C4-2B (cell line): ENCODE measurements around the gene NLRC4.

Experiments
- H3K27ac ChIP-seq: fragments of 450-650 bp; 2 replicates; pipeline ENCODE4 v1.5.1; 2017
- ZFX ChIP-seq: fragments of 450-650 bp; IDR thresholded peaks from 2 replicates; pipeline ENCODE4 v1.6.1; 2017
- TF ChIP-seq, protein P1 (sequence below): fragments of 450-650 bp; conservative IDR thresholded peaks from 2 replicates; pipeline ENCODE4 v1.5.1; 2017; ENCODE audit warnings: mild to moderate bottlenecking

The NLRC4 gene

DNA sequence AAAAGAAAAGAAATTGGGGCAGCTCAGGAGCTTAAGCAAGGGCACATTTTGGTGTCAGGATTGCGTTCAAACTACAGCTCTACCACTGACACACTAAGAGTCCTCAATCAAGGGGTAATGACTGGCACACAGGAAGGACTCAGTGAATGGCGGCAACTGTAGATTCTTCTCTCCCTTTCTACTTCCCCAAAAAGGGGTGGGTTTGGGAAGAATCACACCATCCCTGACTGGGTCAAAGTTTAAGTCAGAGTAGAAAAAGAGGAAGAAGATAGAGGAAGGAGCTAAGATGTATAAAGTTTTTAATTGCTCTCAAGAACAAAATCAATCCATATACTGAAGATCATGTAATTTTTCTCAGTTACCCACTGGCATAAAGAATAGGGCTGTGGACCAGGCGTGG, 2.6 kb downstream of the NLRC4 start:
- no peak overlapping the region for H3K27ac ChIP-seq
- TF ChIP-seq ZFX, result no peak
- TF ChIP-seq, protein P1, sequence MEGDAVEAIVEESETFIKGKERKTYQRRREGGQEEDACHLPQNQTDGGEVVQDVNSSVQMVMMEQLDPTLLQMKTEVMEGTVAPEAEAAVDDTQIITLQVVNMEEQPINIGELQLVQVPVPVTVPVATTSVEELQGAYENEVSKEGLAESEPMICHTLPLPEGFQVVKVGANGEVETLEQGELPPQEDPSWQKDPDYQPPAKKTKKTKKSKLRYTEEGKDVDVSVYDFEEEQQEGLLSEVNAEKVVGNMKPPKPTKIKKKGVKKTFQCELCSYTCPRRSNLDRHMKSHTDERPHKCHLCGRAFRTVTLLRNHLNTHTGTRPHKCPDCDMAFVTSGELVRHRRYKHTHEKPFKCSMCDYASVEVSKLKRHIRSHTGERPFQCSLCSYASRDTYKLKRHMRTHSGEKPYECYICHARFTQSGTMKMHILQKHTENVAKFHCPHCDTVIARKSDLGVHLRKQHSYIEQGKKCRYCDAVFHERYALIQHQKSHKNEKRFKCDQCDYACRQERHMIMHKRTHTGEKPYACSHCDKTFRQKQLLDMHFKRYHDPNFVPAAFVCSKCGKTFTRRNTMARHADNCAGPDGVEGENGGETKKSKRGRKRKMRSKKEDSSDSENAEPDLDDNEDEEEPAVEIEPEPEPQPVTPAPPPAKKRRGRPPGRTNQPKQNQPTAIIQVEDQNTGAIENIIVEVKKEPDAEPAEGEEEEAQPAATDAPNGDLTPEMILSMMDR, result no peak

DNA sequence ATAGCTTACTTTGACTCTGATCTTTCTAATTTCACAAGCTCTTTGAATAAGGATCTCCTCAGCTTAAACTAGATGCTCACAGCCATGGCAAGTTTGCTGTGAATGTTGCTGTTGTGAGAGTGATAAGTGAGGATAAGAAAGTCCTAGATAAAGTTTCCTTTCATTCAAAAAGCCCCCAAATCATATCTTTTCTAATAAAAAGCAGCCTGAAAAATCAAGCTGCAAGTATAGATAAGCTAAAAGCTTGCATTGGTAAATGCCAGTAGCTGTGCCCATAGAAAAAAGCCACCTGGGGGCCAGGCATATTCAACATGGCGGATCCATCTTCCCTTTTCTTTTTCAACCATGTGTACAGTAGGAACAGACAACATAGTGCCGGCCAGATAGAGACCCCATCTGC, 4.3 kb downstream of the NLRC4 start:
- no peak overlapping the region for H3K27ac ChIP-seq
- TF ChIP-seq, protein P1, result no peak
- no peak for TF ChIP-seq ZFX

DNA sequence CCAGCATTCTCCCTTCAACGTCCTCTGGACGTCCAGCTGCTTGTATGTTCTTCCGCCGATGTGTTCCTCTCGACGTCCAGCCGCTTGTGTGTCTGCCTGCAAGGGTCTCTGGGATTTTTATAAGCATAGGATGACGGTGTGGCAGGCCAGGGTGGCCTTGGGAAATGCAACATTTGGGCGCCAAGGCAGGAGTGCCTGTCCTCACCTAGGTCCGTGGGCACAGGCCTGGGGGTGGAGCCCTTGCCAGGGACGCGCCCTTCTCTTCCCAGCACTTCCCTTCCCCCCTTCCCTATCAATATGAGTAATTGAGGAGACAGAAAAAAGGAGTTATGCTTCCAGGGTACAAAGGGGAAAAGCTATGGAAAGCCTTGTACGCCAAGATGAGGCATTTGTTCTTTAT, 6.4 kb downstream of the NLRC4 start:
- TF ChIP-seq ZFX, result no peak
- TF ChIP-seq, protein P1, result no peak
- H3K27ac ChIP-seq, result no peak overlapping the region

DNA sequence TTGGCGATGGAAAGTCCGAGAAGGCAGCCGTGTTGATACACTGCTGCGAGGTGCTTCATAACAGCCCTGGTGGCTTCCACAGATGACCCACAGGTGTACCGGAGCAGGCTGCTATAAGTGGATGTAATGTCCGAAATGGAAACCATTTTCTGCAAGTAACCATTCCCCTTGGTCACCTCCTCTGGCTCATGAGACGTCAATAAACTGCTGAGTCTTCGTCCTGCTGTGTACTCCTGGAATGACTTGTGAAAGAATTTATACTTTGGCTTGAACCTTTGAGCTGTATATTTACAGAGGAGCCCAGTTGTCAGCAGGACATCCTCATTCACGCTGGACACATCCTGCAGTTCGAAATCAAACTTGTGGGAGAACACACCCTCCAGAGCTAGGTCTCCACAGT, 14.4 kb downstream of the NLRC4 start:
- TF ChIP-seq, protein P1, result no peak
- TF ChIP-seq ZFX, result no peak
- H3K27ac ChIP-seq, result no peak overlapping the region

DNA sequence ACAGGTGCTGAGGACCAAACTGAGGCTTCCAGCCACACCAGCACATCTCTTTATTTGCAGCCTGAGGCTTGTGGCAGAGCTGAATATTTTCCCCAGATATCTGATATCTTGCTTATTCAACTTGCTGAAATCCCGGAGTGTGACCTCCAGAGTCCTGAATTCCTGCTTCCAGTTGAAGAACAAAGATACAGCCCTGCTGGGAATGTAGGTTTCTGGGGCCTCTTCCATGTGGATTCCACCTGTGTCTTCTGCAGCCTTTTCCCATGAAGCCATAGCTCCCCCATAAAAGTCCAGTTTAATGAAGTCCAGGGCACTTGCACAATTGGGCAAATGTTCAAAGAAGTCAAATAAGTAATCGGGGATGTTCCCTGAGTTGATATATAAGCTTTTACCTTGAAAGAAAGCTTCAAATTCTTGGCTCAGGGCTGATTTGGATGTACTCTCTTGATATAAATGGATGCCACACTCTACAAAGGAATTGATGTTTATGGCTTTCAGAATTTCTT, 14.9 kb downstream of the NLRC4 start:
- no peak for TF ChIP-seq ZFX
- TF ChIP-seq, protein P1, result no peak

DNA sequence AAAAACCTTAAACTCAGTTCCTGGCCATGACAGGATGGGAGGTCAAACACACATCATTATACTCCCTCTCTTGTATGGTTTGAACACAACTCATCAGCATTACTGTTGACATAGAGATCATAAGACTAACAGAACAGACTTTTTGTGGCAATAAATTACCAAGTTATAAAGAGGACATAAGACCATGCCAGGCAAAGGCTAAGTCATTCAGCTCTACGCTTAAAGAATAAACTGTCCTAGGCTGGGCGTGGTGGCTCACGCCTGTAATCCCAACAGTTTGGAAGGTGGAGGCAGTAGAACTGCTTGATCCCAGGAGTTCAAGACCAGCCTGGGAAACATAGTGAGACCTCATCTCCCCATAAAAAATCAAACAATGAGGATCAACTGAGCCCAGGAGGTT, 16.4 kb downstream of the NLRC4 start:
- TF ChIP-seq, protein P1, result no peak
- H3K27ac ChIP-seq, result no peak overlapping the region

More for the DNA sequence above, 14.9 kb downstream of the NLRC4 start:
- no peak overlapping the region for H3K27ac ChIP-seq

DNA sequence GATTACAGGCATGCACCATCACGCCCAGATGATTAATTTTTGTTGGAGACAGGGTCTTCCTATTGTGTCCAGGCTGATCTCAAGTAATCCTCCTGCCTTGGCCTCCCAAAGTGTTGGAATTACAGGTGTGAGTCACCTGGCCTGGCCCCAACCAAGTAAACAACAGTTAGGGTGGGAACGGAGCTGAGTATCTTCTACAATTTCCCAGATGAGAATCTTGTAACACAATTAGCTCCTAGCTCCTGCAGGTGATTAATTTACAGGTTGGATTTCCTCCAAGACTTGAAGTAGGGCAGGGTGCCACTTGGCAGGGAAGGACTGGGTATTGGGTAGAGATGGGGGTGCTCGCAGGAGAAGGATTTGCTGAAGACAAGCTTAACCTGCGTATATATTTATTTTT, 17.8 kb downstream of the NLRC4 start:
- no peak overlapping the region for H3K27ac ChIP-seq
- TF ChIP-seq, protein P1, result no peak
- no peak for TF ChIP-seq ZFX
